Measurements from ENCODE around the gene LCE2B. TPM values are rescaled to one million over a fixed set of nuclear protein-coding genes. Genes with fewer than 3 reads are reported as not detected.

LCE2B gene
- total RNA-seq, 1 donor from 2014 or later = not detected

DNA sequence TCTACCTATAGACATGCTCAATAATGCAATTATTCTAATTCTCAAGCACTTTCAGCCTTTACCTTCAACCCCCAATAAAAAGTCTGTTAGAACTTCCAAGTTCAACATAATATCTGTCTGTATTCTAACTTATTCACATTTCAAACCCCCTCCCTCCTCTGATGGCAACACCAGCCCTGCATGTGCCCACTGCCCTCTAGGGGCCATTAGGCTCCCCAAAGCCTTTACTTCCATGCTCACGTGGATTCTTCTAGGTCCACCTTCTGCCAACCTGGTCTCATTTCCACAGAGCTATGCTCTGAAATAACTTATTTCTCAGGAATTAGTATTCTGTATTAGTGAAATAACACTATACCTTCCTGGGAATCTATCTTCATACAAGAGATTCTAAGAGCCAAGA is 49.7 kb downstream of the LCE2B start:
- no peak for DNase-seq

Other genes starting within 250 kb of the LCE2B start
- gene LCE5A, start 175.3 kb upstream of the LCE2B start, total RNA-seq = not detected
- not detected for gene CRCT1, start 171.6 kb upstream of the LCE2B start, total RNA-seq
- gene LCE3E, start 119.3 kb upstream of the LCE2B start, total RNA-seq = not detected
- not detected for gene LCE3D, start 105.6 kb upstream of the LCE2B start, total RNA-seq
- not detected for gene LCE3C, start 85.9 kb upstream of the LCE2B start, total RNA-seq
- gene LCE3B, start 72.3 kb upstream of the LCE2B start, total RNA-seq = not detected
- not detected for gene LCE3A, start 63.0 kb upstream of the LCE2B start, total RNA-seq
- gene LCE2D, start 22.7 kb upstream of the LCE2B start, total RNA-seq = not detected
- not detected for gene LCE2C, start 10.8 kb upstream of the LCE2B start, total RNA-seq
- gene LCE2A, start 12.2 kb downstream of the LCE2B start, total RNA-seq = not detected
- not detected for gene LCE4A, start 22.0 kb downstream of the LCE2B start, total RNA-seq
- not detected for gene KPRP, start 71.9 kb downstream of the LCE2B start, total RNA-seq
- gene LCE1F, start 89.0 kb downstream of the LCE2B start, total RNA-seq = not detected
- not detected for gene LCE1E, start 100.1 kb downstream of the LCE2B start, total RNA-seq
- gene LCE1D, start 110.6 kb downstream of the LCE2B start, total RNA-seq = not detected
- not detected for gene LCE1C, start 120.5 kb downstream of the LCE2B start, total RNA-seq
- gene LCE1B, start 125.8 kb downstream of the LCE2B start, total RNA-seq = not detected
- not detected for gene LCE1A, start 141.3 kb downstream of the LCE2B start, total RNA-seq
- not detected for gene LCE6A, start 156.7 kb downstream of the LCE2B start, total RNA-seq
- not detected for gene LCE7A, start 173.9 kb downstream of the LCE2B start, total RNA-seq
- not detected for gene SMCP, start 192.2 kb downstream of the LCE2B start, total RNA-seq
- gene IVL, start 222.4 kb downstream of the LCE2B start, total RNA-seq = not detected